Esophagus squamous epithelium (tissue), 5 donors: ENCODE data around the gene TFEC. TPM values are rescaled to one million over a fixed set of nuclear protein-coding genes. Genes with fewer than 3 reads are reported as not detected.

ENCODE experiments used
- DNase-seq: peaks from one replicate; lab custom pipeline; 2025; lab: John Stamatoyannopoulos, UW
- H3K27ac ChIP-seq, 4 donors: fragments of 200-600 bp; sonication (generic); one replicate each; pipeline ENCODE4 v1.5.1; 2016 to 2019; ENCODE audit warnings: mild to moderate bottlenecking in 1 of 4
- H3K27me3 ChIP-seq, 4 donors: fragments of 200-600 bp; sonication (generic); 1 replicate in 3 of 4; 2 replicates in 1 of 4; pipeline versions ENCODE4 v1.5.1 to v1.6.0; 2017 to 2021; ENCODE audit warnings: antibody characterized with exemption in 1 of 4
- H3K36me3 ChIP-seq, 3 donors: fragments of 200-600 bp; sonication (generic); one replicate each; pipeline ENCODE4 v1.5.1; 2016 to 2019
- H3K4me1 ChIP-seq, 3 donors: fragments of 200-600 bp; sonication (generic); one replicate each; pipeline ENCODE4 v1.5.1; 2017 to 2019
- H3K4me3 ChIP-seq, 4 donors: fragments of 200-600 bp; sonication (generic); 1 replicate in 3 of 4; 2 replicates in 1 of 4; pipeline ENCODE4 v1.5.1; 2016 to 2019; ENCODE audit warnings: mild to moderate bottlenecking in 2 of 4, moderate library complexity in 1 of 4
- H3K9me3 ChIP-seq, 3 donors: fragments of 200-600 bp; sonication (generic); one replicate each; pipeline ENCODE4 v1.5.1; 2016 to 2019
- POLR2A ChIP-seq, 4 donors: fragments of 450-650 bp; IDR thresholded peaks; one replicate each; pipeline ENCODE4 v1.6.1; 2017; ENCODE audit warnings: antibody characterized with exemption in 4 of 4, mild to moderate bottlenecking in 4 of 4, moderate library complexity in 3 of 4
- WGBS, 2 donors: methylation state at CpG; one replicate each; pipeline ENCODE4 v1.1.5; 2018; 5-methylcytosine and 5-hydroxymethylcytosine counted together
- intact Hi-C: fragments of 100-400 bp; cut with DNase I; formaldehyde crosslinking; loops from one replicate; pipeline ENCODE4 v1.15.0; 2022
- total RNA-seq, 4 donors: library from RNA; depleted of rRNA; stranded (reverse); fragments of >200 nt; gene quantifications; one replicate each; pipeline ENCODE4 v1.1.0, GENCODE V29; 2016
- TF ChIP-seq, protein P1 (sequence below), 6 experiments: fragments of 450-650 bp in 4 of 6; fragments of 200-600 bp in 2 of 6; sonication (generic) in 2 of 6; IDR thresholded peaks; one replicate each; pipeline ENCODE4 v1.5.1; 2016 to 2019; ENCODE audit warnings: antibody characterized with exemption in 6 of 6, mild to moderate bottlenecking in 4 of 6, moderate library complexity in 4 of 6
- donor health status: DM: yes; HTN: yes; CAD: no.

Gene TFEC, protein sequence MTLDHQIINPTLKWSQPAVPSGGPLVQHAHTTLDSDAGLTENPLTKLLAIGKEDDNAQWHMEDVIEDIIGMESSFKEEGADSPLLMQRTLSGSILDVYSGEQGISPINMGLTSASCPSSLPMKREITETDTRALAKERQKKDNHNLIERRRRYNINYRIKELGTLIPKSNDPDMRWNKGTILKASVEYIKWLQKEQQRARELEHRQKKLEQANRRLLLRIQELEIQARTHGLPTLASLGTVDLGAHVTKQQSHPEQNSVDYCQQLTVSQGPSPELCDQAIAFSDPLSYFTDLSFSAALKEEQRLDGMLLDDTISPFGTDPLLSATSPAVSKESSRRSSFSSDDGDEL
- 1 to 10 TPM in 2 of 4 donors, under 1 TPM in 1, not detected in 1; 0.40 to 2.7 (median 1.6) TPM for total RNA-seq

DNA sequence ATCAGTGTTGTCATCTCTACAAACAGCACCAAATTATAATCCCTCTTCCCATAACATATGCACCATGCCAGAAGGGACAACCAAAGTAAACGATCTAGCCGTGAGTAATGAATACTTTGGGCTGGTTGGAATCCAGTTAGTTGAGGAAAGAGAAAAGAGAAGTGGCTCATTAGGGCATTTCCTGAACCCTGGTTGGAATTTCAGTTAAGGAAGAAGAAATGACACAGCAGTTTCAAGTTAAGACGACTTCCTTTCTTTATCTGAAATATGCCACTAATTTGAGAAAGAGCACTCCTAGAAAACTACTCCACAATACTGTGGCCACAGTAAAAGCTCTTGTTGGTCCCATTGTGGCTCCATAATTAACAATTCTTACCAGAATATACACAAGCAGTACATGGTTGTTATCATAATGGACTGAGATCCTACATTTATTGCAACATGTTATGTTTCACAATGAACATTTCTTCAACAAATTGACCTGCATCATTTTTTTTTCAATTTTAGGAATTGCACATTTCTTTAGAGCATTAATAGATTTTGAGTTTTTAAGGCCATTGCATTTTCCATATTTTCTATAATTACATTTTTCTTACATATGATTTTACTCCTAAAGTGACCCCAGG is at the start of gene TFEC:
Gene TFEC, minus strand, starts transcription at position 113 of the 626 bp plus-strand sequence. CDS start 46,322 bp downstream, outside the sequence.
- Histone ChIP-seq H3K4me3 (peak within 1 kb of the TSS in 1 of 4 donors; percentile 13), H3K27ac (no peak within 1 kb of the TSS), H3K36me3 (no peaks in the 10 kb centered on the region), H3K4me1 (no peaks in the 10 kb centered on the region), H3K9me3 (no peaks in the 10 kb centered on the region), H3K27me3 (no peaks in the 10 kb centered on the region)
- TF ChIP-seq, protein P1, sequence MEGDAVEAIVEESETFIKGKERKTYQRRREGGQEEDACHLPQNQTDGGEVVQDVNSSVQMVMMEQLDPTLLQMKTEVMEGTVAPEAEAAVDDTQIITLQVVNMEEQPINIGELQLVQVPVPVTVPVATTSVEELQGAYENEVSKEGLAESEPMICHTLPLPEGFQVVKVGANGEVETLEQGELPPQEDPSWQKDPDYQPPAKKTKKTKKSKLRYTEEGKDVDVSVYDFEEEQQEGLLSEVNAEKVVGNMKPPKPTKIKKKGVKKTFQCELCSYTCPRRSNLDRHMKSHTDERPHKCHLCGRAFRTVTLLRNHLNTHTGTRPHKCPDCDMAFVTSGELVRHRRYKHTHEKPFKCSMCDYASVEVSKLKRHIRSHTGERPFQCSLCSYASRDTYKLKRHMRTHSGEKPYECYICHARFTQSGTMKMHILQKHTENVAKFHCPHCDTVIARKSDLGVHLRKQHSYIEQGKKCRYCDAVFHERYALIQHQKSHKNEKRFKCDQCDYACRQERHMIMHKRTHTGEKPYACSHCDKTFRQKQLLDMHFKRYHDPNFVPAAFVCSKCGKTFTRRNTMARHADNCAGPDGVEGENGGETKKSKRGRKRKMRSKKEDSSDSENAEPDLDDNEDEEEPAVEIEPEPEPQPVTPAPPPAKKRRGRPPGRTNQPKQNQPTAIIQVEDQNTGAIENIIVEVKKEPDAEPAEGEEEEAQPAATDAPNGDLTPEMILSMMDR (IDR thresholded peaks at IDR 0.05) = no peak
- no peak for TF ChIP-seq POLR2A (IDR thresholded peaks at IDR 0.05)
- intact Hi-C loops = no loop called here
- WGBS, 2 donors = 17 to 18% methylated on average over 3 of the region's 3 CpGs
- no peak for DNase-seq

DNA sequence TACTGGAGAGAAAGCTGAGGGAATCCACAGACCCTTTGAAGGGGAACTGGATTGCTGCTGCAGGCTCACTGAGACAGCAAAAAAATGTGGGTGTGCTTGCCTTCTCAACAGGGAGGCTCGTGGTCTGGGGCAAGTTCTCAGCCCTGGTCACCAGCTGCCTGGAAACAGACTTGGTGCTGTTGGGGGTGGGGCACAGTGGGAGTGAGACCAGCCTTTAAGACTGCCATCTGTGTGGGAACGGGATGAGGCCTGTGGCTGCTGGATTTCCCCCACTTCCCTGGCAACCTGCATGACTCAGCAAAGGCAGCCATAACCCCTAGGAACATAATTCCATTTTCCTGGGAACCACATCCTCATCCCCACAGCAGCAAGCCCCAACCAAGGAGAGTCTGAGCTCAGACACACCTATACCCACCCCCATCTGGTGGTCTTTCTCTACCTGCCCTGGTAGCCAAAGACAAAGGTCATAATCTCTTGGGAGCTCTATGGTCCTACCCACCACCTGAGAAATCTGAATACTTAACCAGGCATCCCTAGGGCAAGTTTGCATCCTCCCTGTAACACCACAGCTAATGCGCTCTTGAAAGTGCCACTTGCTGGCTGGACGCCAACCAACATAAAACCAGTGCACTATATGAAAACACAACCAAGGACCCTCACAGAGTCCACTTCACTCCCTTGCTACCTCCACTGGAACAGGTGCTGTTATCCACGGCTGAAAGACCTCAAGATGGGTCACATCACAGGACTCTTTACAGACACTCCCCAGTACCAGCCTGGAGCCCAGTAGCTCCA is 45.0 kb upstream of the TFEC start:
- no peaks in the 10 kb centered on the region for H3K27me3 ChIP-seq
- no peaks in the 10 kb centered on the region for H3K36me3 ChIP-seq
- no peak overlapping the region for H3K27ac ChIP-seq
- 65 to 72% methylated on average over 4 of the region's 5 CpGs for WGBS, 2 donors
- TF ChIP-seq, protein P1 (IDR thresholded peaks at IDR 0.05) = no peak
- no peak for TF ChIP-seq POLR2A (IDR thresholded peaks at IDR 0.05)
- H3K4me1 ChIP-seq = no peaks in the 10 kb centered on the region
- no peaks in the 10 kb centered on the region for H3K9me3 ChIP-seq
- no peak for DNase-seq
- intact Hi-C loops = no loop called here
- H3K4me3 ChIP-seq = no peak overlapping the region

DNA sequence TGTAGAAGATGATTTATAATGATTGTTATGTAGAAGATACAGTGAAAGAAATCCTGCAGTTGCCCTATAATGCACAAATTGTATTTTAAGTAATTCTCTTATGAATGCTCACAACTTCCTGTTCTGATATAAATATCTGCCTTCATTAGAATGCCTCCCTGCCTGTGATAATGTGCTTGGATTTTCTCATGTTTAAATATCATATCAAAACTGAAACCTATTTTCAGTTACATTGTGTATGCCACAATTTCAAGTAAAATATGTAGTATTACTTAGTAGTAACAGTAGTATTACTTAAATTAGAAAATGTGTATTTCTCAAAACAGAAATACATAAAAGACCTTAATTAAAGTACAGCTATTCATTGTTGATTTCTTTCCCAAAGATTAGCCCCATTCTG is 41.1 kb upstream of the TFEC start:
- TF ChIP-seq, protein P1 (IDR thresholded peaks at IDR 0.05) = no peak
- TF ChIP-seq POLR2A (IDR thresholded peaks at IDR 0.05) = no peak
- no peaks in the 10 kb centered on the region for H3K27me3 ChIP-seq
- H3K4me3 ChIP-seq = no peak overlapping the region
- H3K4me1 ChIP-seq = no peaks in the 10 kb centered on the region
- no peak for DNase-seq
- no peaks in the 10 kb centered on the region for H3K9me3 ChIP-seq
- intact Hi-C loops = no loop called here
- no peaks in the 10 kb centered on the region for H3K36me3 ChIP-seq
- no peak overlapping the region for H3K27ac ChIP-seq

DNA sequence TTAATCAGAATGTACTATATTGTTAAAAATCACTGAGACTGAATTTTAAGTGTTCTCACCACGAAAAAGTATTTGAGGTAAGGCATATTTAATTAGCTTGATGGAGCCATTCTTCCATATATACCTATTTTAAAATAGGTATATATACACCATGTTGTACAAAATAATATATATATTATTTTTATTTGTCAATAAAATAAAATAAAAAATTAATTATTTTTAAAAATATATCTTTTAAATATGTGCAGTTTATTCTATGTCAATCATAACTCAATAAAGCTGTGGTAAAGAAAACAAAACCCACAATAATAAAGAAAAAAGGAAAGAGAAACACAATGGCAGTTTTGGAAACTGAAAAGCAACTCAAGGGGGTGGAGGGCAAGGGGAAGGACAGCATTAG is 33.6 kb upstream of the TFEC start:
- Histone ChIP-seq H3K27me3 (no peaks in the 10 kb centered on the region), H3K4me1 (no peaks in the 10 kb centered on the region), H3K36me3 (no peaks in the 10 kb centered on the region), H3K27ac (no peak overlapping the region), H3K9me3 (no peaks in the 10 kb centered on the region), H3K4me3 (no peak overlapping the region)
- no peak for DNase-seq
- 47 to 66% methylated on average over 1 of the region's 1 CpG for WGBS, 2 donors
- intact Hi-C loops = no loop called here
- TF ChIP-seq, protein P1 (IDR thresholded peaks at IDR 0.05) = no peak
- TF ChIP-seq POLR2A (IDR thresholded peaks at IDR 0.05) = no peak
